H1 (cell line): Measurements from ENCODE around the gene SOST. TPM values are rescaled to one million over a fixed set of nuclear protein-coding genes. Genes with fewer than 3 reads are reported as not detected.

Source experiments
- CHD2 ChIP-seq: IDR thresholded peaks from 2 replicates; pipeline ENCODE4 v1.6.1; 2012; ENCODE audit warnings: low read length, improper control_type of control experiment
- RBBP5 ChIP-seq: IDR thresholded peaks from 2 replicates; pipeline ENCODE4 v1.7.1; 2012; ENCODE audit warnings: low read depth, mild to moderate bottlenecking, inconsistent platforms, low read length, moderate library complexity, borderline replicate concordance
- polyA plus RNA-seq, 7 experiments: library from polyadenylated mRNA; depleted of rRNA in 3 of 7; stranded (reverse) in 5 of 7; unstranded in 2 of 7; fragments of >200 nt in 5 of 7; fragments of 200-250 nt in 2 of 7; gene quantifications; 1 replicate in 5 of 7; 2 replicates in 1 of 7; 4 replicates in 1 of 7; pipeline versions ENCODE4 v1.2.1 to v1.2.3, GENCODE V29; 2011 to 2013; ENCODE audit warnings: missing spikeins in 2 of 7, mixed read lengths in 2 of 7
- total RNA-seq: library from RNA; stranded (reverse); fragmentation: NEBNext Ultra II Directional; extraction: Animal tissue kit (Norgen Biotek cat#: 25700); gene quantifications from 2 replicates; pipeline ENCODE4 v1.2.1, GENCODE V29; 2021

Gene SOST
- total and polyA plus RNA-seq, 2 of the 8 experiments (the other 6 are each of a cell fraction or from before 2014, with no cell fraction given), result 0.08 TPM; not detected in 1

DNA sequence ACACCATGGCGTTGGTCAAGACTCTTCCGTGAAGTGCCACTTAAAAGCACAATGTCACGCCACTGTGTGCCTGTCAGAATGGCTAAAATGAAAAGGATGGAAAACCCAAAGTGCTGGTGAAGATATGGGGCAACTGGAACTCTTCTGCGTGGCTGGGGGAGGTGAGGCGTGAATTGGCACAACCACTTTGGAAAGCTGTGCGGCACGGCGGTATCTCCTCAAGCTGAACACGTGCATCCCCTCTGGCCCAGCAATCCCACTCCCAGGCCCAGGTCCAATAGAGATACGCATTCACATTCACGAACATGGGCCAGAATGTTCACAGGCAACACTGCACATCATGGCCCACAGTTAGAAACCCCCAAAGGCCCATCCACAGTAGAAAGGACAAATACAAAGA is 11.3 kb upstream of the SOST start (continued):
- TF ChIP-seq RBBP5 (no peak), CHD2 (no peak)
